Measurements from ENCODE around the gene ACSF2. TPM values are rescaled to one million over a fixed set of nuclear protein-coding genes. Genes with fewer than 3 reads are reported as not detected.

Gene ACSF2
- total RNA-seq, 1 experiment from 2014 or later: 12.2 TPM

DNA sequence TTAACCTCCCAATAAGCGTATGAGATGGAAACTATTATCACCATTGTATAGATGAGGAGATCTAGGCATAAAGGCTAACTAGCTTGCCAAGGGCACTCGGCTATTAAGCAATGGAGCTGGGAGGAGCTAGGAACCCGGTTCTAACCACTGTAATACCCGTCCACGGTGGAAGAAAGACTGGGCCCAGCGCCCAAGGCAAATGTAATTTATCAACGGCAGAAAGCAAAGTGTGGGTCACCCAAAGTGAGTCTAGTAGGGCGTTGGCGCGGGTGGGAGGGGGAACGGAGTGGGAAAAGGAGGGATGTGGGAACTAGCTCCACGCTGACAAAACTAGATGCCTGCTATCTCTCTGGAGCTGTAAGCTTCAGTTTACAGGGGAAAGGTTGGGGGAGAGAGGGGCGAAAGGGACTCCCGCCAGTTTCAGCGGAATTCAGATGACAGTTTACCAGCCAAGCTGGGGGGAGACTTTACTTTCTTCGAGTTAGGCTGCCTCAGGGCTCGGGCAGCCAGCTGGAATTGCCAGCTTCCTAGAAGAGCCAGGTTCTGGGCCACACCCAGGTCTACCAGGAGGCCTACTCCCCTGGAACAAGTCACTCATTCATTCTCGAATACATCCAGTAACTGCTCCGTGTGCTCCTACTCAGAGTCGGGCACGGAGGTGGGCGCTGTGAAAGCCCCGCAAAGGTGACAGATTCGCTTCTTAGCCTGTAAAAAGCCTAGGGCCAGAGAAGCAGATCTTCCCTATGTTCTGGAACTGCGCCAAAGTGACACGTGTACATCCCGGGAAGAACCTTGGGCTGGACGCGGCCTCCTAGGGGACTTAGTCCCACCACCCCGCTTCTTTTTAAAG, 29.5 kb upstream of the ACSF2 start:
- H2AFZ ChIP-seq (ENCODE audit: low read length): no peak overlapping the region
- H3K27me3 Mint-ChIP-seq (ENCODE audit: low read depth): peaks cover 8% of the 10 kb centered on the region
- H3K27ac Mint-ChIP-seq: no peak overlapping the region; a peak in 2 of 7 replicates

More for the DNA sequence above, 29.5 kb upstream of the ACSF2 start:
- H2BK12ac ChIP-seq (ENCODE audit: insufficient read length, low read depth, low read length): no peak overlapping the region
- H4K91ac ChIP-seq (ENCODE audit: insufficient read length, low read depth, low read length): no peak overlapping the region
- DNase-seq: no peak
- no peak overlapping the region for H2AK5ac ChIP-seq (ENCODE audit: insufficient read length, low read length)
- no peak overlapping the region for H2BK5ac ChIP-seq (ENCODE audit: insufficient read length, low read length)
- no peaks in the 10 kb centered on the region for H4K20me1 ChIP-seq (ENCODE audit: control insufficient read depth, insufficient read depth, insufficient read length)
- H3K9ac ChIP-seq (ENCODE audit: extremely low read depth, insufficient read length, low read length): peak overlapping the region; percentile 78
- H3K14ac ChIP-seq (ENCODE audit: insufficient read depth, low read length): no peak overlapping the region; the same call in 1 of the 2 replicates
- Mint-ChIP-seq H3K36me3 (ENCODE audit: insufficient read depth in 1 of 3, low read depth in 3 of 3) (peaks cover 28 to 46% (median 37%) of the 10 kb centered on the region in 3 experiments; a peak in 6 of 7 replicates), H3K4me1 (peaks cover 10 to 16% of the 10 kb centered on the region in 2 experiments), H3K9me3 (peaks cover 11 to 12% of the 10 kb centered on the region in 2 experiments; a peak in 4 of 5 replicates), H3K4me3 (peak overlapping the region; percentile 87 to 93)
- H3T11ph ChIP-seq (ENCODE audit: low read length): no peak overlapping the region
- H3K27ac ChIP-seq (ENCODE audit: insufficient read length, low read depth, low read length): no peak overlapping the region
- no peak overlapping the region for H4K5ac ChIP-seq (ENCODE audit: insufficient read length, low read depth, low read length)
- H3K4me1 ChIP-seq (ENCODE audit: insufficient read depth, low read length): 0 out of 2 replicates have a peak, but pooled peaks cover 3% of the 10 kb centered on the region
- H4K8ac ChIP-seq (replicated peaks; ENCODE audit: insufficient read length, low read depth, low read length): no peak overlapping the region
- WGBS (ENCODE audit: extremely low coverage, insufficient read length, low lambda C conversion rate): no CpG with 5 or more reads among the region's 30 CpGs
- no peak overlapping the region for H2BK120ac ChIP-seq (ENCODE audit: low read depth, low read length, poor library complexity, severe bottlenecking)
- TF ChIP-seq, protein P1, sequence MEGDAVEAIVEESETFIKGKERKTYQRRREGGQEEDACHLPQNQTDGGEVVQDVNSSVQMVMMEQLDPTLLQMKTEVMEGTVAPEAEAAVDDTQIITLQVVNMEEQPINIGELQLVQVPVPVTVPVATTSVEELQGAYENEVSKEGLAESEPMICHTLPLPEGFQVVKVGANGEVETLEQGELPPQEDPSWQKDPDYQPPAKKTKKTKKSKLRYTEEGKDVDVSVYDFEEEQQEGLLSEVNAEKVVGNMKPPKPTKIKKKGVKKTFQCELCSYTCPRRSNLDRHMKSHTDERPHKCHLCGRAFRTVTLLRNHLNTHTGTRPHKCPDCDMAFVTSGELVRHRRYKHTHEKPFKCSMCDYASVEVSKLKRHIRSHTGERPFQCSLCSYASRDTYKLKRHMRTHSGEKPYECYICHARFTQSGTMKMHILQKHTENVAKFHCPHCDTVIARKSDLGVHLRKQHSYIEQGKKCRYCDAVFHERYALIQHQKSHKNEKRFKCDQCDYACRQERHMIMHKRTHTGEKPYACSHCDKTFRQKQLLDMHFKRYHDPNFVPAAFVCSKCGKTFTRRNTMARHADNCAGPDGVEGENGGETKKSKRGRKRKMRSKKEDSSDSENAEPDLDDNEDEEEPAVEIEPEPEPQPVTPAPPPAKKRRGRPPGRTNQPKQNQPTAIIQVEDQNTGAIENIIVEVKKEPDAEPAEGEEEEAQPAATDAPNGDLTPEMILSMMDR (conservative IDR thresholded peaks at IDR 0.05): no peak
- H2BK15ac ChIP-seq (ENCODE audit: low read depth, low read length): no peak overlapping the region
- H3K4me2 ChIP-seq (ENCODE audit: insufficient read depth, insufficient read length, low read length): peak overlapping the region; percentile 98
- peaks cover 11% of the 10 kb centered on the region; the same call in 1 of the 2 replicates for H3K79me2 ChIP-seq (ENCODE audit: insufficient read depth, low read length)
- no peak overlapping the region for H2BK20ac ChIP-seq (ENCODE audit: low read depth, low read length, poor library complexity, severe bottlenecking)
- H3K23me2 ChIP-seq (ENCODE audit: insufficient read length, low read depth, low read length, poor library complexity, severe bottlenecking): peaks cover 14% of the 10 kb centered on the region
- no peak overlapping the region for H3K23ac ChIP-seq (ENCODE audit: insufficient read length, low read depth, low read length)
- no peaks in the 10 kb centered on the region for H3K27me3 ChIP-seq (ENCODE audit: insufficient read depth, low read length)
- H3K56ac ChIP-seq (ENCODE audit: insufficient read length, low read depth, low read length): no peak overlapping the region
- no peaks in the 10 kb centered on the region for H3K9me3 ChIP-seq (ENCODE audit: control insufficient read depth, low read depth, low read length)
- H3K18ac ChIP-seq (ENCODE audit: insufficient read length, low read depth, low read length): no peak overlapping the region
- H3K79me1 ChIP-seq (ENCODE audit: insufficient read depth, low read depth, low read length, poor library complexity, severe bottlenecking): peaks cover 11% of the 10 kb centered on the region
- no peak overlapping the region for H3K4ac ChIP-seq (ENCODE audit: low read depth, low read length)
